CD14-positive monocyte (primary cell): ENCODE data around the gene DLGAP1. TPM values are rescaled to one million over a fixed set of nuclear protein-coding genes. Genes with fewer than 3 reads are reported as not detected.

Experiments used
- DNase-seq, 3 donors: peaks; one replicate each; pipeline ENCODE4 v3.0.0-alpha.2; 2011 to 2022
- H2AFZ ChIP-seq: 2 replicates; pipeline ENCODE4 v1.6.0; 2012; ENCODE audit warnings: mild to moderate bottlenecking, low read depth, low read length, inconsistent platforms; ENCODE audit not compliant: insufficient read depth, poor library complexity, severe bottlenecking
- H3K27ac ChIP-seq, 2 donors: 1 replicate in 1 of 2; 2 replicates in 1 of 2; pipeline ENCODE4 v1.5.1; 2012 to 2013; ENCODE audit warnings: low read length in 2 of 2, control low read depth in 1 of 2, inconsistent platforms in 1 of 2, low read depth in 1 of 2, mild to moderate bottlenecking in 1 of 2
- H3K27me3 ChIP-seq, 2 donors: one replicate each; pipeline versions ENCODE4 v1.6.0 to v1.6.1; 2011 to 2013; ENCODE audit warnings: low read length in 2 of 2; ENCODE audit not compliant: control insufficient read depth in 2 of 2, insufficient read depth in 2 of 2
- H3K36me3 ChIP-seq, 2 donors: replicated peaks in 1 of 2; 1 replicate in 1 of 2; 2 replicates in 1 of 2; pipeline versions ENCODE4 v1.5.1 to v1.6.1; 2012 to 2013; ENCODE audit warnings: low read length in 2 of 2, control low read depth in 1 of 2, inconsistent platforms in 1 of 2, mild to moderate bottlenecking in 1 of 2; ENCODE audit not compliant: insufficient read depth in 2 of 2, control insufficient read depth in 1 of 2
- H3K4me1 ChIP-seq, 2 donors: 1 replicate in 1 of 2; 2 replicates in 1 of 2; pipeline versions ENCODE4 v1.5.1 to v1.6.1; 2012 to 2013; ENCODE audit warnings: low read length in 2 of 2, control low read depth in 1 of 2, inconsistent platforms in 1 of 2, mild to moderate bottlenecking in 1 of 2, moderate library complexity in 1 of 2; ENCODE audit not compliant: insufficient read depth in 2 of 2, control insufficient read depth in 1 of 2
- H3K4me2 ChIP-seq: replicated peaks from 2 replicates; pipeline ENCODE3; 2012; ENCODE audit warnings: low read length, moderate library complexity, mild to moderate bottlenecking; ENCODE audit not compliant: poor library complexity, severe bottlenecking; ENCODE audit errors: extremely low read depth
- H3K4me3 ChIP-seq, 3 experiments: fragments of 200-600 bp in 1 of 3; sonication (generic) in 1 of 3; replicated peaks in 1 of 3; 1 replicate in 2 of 3; 2 replicates in 1 of 3; pipeline ENCODE4 v1.5.1; 2011 to 2013; ENCODE audit warnings: low read length in 3 of 3, mild to moderate bottlenecking in 3 of 3, control low read depth in 2 of 3, low read depth in 2 of 3, inconsistent platforms in 1 of 3, moderate library complexity in 1 of 3
- H3K79me2 ChIP-seq: 2 replicates; pipeline ENCODE4 v1.6.0; 2012; ENCODE audit warnings: mild to moderate bottlenecking, control low read depth, inconsistent platforms, low read length, moderate library complexity; ENCODE audit not compliant: insufficient read depth
- H3K9ac ChIP-seq: 2 replicates; pipeline ENCODE4 v1.6.0; 2017; ENCODE audit warnings: low read length, mild to moderate bottlenecking; ENCODE audit not compliant: insufficient read depth, poor library complexity, severe bottlenecking
- H3K9me3 ChIP-seq, 2 donors: replicated peaks in 1 of 2; 1 replicate in 1 of 2; 2 replicates in 1 of 2; pipeline versions ENCODE4 v1.5.1 to v1.6.1; 2012 to 2013; ENCODE audit warnings: low read length in 2 of 2, control low read depth in 1 of 2; ENCODE audit not compliant: control insufficient read depth in 1 of 2, insufficient read depth in 1 of 2
- H4K20me1 ChIP-seq: 2 replicates; pipeline ENCODE4 v1.6.0; 2012; ENCODE audit warnings: mild to moderate bottlenecking, low read length, control low read depth, moderate library complexity; ENCODE audit not compliant: insufficient read depth
- H3K27ac Mint-ChIP-seq, 7 donors: one replicate each; pipeline ENCODE4 v1.8.0; 2020; ENCODE audit warnings: mild to moderate bottlenecking in 7 of 7, mixed read lengths in 7 of 7, moderate library complexity in 6 of 7, inconsistent platforms in 2 of 7
- H3K27me3 Mint-ChIP-seq, 3 donors: one replicate each; pipeline ENCODE4 v1.8.0; 2021 to 2022; ENCODE audit warnings: low read depth in 3 of 3, mild to moderate bottlenecking in 3 of 3, mixed read lengths in 3 of 3, moderate library complexity in 3 of 3, inconsistent platforms in 1 of 3
- H3K36me3 Mint-ChIP-seq, 2 donors: one replicate each; pipeline ENCODE4 v1.8.0; 2020; ENCODE audit warnings: mixed read lengths in 2 of 2, inconsistent platforms in 1 of 2, mild to moderate bottlenecking in 1 of 2
- H3K4me1 Mint-ChIP-seq: one replicate; pipeline ENCODE4 v1.8.0; 2020; ENCODE audit warnings: mild to moderate bottlenecking, mixed read lengths
- H3K4me3 Mint-ChIP-seq, 2 donors: one replicate each; pipeline ENCODE4 v1.8.0; 2020; ENCODE audit warnings: mild to moderate bottlenecking in 2 of 2, mixed read lengths in 2 of 2, moderate library complexity in 1 of 2
- H3K9me3 Mint-ChIP-seq, 7 donors: one replicate each; pipeline ENCODE4 v1.8.0; 2020 to 2022; ENCODE audit warnings: mixed read lengths in 7 of 7, mild to moderate bottlenecking in 6 of 7, moderate library complexity in 6 of 7, inconsistent platforms in 2 of 7
- WGBS: methylation state at CpG from one replicate; pipeline ENCODE4 v1.1.5; 2013; ENCODE audit warnings: missing lambda C conversion rate; ENCODE audit not compliant: insufficient coverage; 5-methylcytosine and 5-hydroxymethylcytosine counted together
- intact Hi-C, 2 donors: fragments of 100-400 bp; cut with micrococcal nuclease; formaldehyde crosslinking; loops; one replicate each; pipeline versions ENCODE4 v1.15.0 to v1.15.1; 2023
- polyA plus RNA-seq, 3 donors: library from polyadenylated mRNA; depleted of rRNA in 1 of 3; unstranded in 2 of 3; stranded (reverse) in 1 of 3; fragments of 300-500 nt in 2 of 3; fragments of >200 nt in 1 of 3; fragmentation: Illumina TruSeq in 2 of 3; gene quantifications; 1 replicate in 2 of 3; 2 replicates in 1 of 3; pipeline ENCODE4 v1.2.3, GENCODE V29; 2012 to 2021
- TF ChIP-seq, protein P1 (sequence below): fragments of 200-600 bp; IDR thresholded peaks from one replicate; pipeline ENCODE4 v1.8.0; 2022; ENCODE audit warnings: antibody characterized with exemption, mild to moderate bottlenecking

Gene DLGAP1
- polyA plus RNA-seq, 3 donors = 0.09 to 0.42 TPM; not detected in 1

DNA sequence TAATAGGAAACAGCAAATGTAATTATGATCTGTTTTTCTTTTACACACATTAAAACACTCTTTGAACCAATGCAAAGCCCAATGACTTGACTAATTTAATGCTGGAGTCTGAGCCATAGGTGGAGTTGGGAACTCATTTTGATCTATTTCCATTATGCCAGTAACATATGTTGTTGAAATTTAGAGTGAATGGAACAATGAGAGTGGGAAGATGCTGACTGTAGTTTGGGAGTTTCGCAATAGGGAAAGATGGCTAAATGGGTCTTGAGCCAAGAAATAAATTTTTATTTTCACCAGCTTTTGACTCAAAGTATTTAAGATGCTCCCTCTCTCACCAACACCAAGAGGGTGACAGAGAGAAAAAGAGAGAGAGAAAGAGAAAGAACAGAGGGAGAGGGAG, 246.7 kb downstream of the DLGAP1 start:
- Histone ChIP-seq H3K4me1 (no peaks in the 10 kb centered on the region), H3K4me2 (no peak overlapping the region), H4K20me1 (no peaks in the 10 kb centered on the region), H3K79me2 (no peaks in the 10 kb centered on the region), H3K9me3 (peaks cover 7 to 12% of the 10 kb centered on the region in 2 donors), H3K36me3 (no peaks in the 10 kb centered on the region), H3K4me3 (no peak overlapping the region), H3K27me3 (no peaks in the 10 kb centered on the region), H2AFZ (no peak overlapping the region), H3K9ac (no peak overlapping the region), H3K27ac (no peak overlapping the region)
- no CpG with 5 or more reads among the region's 1 CpG for WGBS
- Mint-ChIP-seq H3K4me3 (no peak overlapping the region), H3K9me3 (peaks cover 1 to 12% (median 4%) of the 10 kb centered on the region in 7 donors), H3K27me3 (peaks cover 0 to 2% (median 0%) of the 10 kb centered on the region in 3 donors), H3K27ac (no peak overlapping the region), H3K4me1 (no peaks in the 10 kb centered on the region), H3K36me3 (no peaks in the 10 kb centered on the region)
- DNase-seq = no peak
- TF ChIP-seq, protein P1, sequence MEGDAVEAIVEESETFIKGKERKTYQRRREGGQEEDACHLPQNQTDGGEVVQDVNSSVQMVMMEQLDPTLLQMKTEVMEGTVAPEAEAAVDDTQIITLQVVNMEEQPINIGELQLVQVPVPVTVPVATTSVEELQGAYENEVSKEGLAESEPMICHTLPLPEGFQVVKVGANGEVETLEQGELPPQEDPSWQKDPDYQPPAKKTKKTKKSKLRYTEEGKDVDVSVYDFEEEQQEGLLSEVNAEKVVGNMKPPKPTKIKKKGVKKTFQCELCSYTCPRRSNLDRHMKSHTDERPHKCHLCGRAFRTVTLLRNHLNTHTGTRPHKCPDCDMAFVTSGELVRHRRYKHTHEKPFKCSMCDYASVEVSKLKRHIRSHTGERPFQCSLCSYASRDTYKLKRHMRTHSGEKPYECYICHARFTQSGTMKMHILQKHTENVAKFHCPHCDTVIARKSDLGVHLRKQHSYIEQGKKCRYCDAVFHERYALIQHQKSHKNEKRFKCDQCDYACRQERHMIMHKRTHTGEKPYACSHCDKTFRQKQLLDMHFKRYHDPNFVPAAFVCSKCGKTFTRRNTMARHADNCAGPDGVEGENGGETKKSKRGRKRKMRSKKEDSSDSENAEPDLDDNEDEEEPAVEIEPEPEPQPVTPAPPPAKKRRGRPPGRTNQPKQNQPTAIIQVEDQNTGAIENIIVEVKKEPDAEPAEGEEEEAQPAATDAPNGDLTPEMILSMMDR = no peak
- intact Hi-C loops = no loop called here

DNA sequence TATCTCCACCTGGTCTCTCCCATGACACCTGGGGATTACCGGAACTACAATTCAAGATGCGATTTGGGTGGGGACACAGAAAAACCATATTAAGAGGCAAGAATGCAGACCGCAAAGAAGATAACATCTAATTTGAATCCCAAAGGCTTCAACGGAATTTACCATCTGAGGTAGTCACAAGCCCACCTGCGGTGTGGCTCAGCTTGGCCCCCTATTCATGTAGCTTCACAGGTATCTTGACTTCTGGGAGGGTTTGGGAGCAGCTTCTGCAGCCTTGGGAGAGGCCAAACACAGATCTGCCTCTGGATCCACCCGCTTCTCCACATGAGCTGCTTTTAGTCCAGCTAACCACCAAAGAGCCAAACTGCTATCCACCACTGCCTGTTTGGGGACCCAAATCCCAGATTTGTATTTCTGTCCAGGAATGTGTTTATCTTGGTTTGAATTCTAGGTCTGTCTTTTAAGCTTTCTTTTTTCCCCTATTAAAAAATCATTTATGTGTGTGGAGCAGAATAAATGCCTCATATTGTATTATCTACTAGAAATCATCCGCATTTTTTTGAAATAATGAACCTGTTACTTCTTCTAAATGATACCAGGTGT, 247.6 kb downstream of the DLGAP1 start:
- no peaks in the 10 kb centered on the region for H3K36me3 Mint-ChIP-seq
- Histone ChIP-seq H3K4me1 (no peaks in the 10 kb centered on the region), H4K20me1 (no peaks in the 10 kb centered on the region), H3K9me3 (peaks cover 7 to 12% of the 10 kb centered on the region in 2 donors), H3K27me3 (no peaks in the 10 kb centered on the region), H3K27ac (no peak overlapping the region), H3K4me2 (no peak overlapping the region), H2AFZ (no peak overlapping the region), H3K9ac (no peak overlapping the region), H3K36me3 (no peaks in the 10 kb centered on the region), H3K79me2 (no peaks in the 10 kb centered on the region), H3K4me3 (no peak overlapping the region)
- no peaks in the 10 kb centered on the region for H3K4me1 Mint-ChIP-seq
- TF ChIP-seq, protein P1 = no peak
- H3K27me3 Mint-ChIP-seq = peaks cover 0 to 2% (median 0%) of the 10 kb centered on the region in 3 donors
- H3K9me3 Mint-ChIP-seq = peaks cover 1 to 12% (median 4%) of the 10 kb centered on the region in 7 donors
- WGBS = 89% methylated on average over 5 of the region's 7 CpGs
- intact Hi-C loops = no loop called here
- DNase-seq = no peak
- H3K4me3 Mint-ChIP-seq = no peak overlapping the region
- H3K27ac Mint-ChIP-seq = no peak overlapping the region
